OCI-LY7 (cell line): ENCODE results near the gene ZNF827. TPM values are rescaled to one million over a fixed set of nuclear protein-coding genes. Genes with fewer than 3 reads are reported as not detected.

ENCODE experiments used
- BruUV-seq: library from RNA; stranded (reverse); fragments of 400-500 nt; replicated peaks from 2 replicates; lab custom pipeline; 2021; lab: Mats Ljungman, UMichigan
- CTCF ChIA-PET: fragments of 300-600 bp; sonication (Branson Sonifier 250); formaldehyde crosslinking; loops from one replicate; lab custom pipeline; 2022; ENCODE audit warnings: antibody characterized with exemption; ENCODE audit not compliant: unreplicated experiment; lab: Charles Lee
- POLR2A ChIA-PET: fragments of 300-600 bp; sonication (Branson Sonifier 250); formaldehyde crosslinking; loops from one replicate; lab custom pipeline; 2022; ENCODE audit warnings: antibody characterized with exemption; lab: Charles Lee
- DNase-seq: peaks from one replicate; pipeline ENCODE4 v3.0.0-alpha.2; 2015; ENCODE audit warnings: low spot score
- H2AFZ ChIP-seq: fragments of 200-600 bp; sonication (generic), shearing (Covaris generic); 2 replicates; pipeline ENCODE4 v1.6.1; 2014; ENCODE audit warnings: mild to moderate bottlenecking, antibody characterized with exemption, low read length, moderate library complexity
- H3K27ac ChIP-seq: fragments of 200-600 bp; sonication (generic); 2 replicates; pipeline ENCODE4 v1.5.1; 2014; ENCODE audit warnings: mixed run types, low read depth, mild to moderate bottlenecking, moderate library complexity, low read length, inconsistent platforms; ENCODE audit not compliant: poor library complexity, severe bottlenecking
- H3K36me3 ChIP-seq: fragments of 200-600 bp; sonication (generic); 2 replicates; pipeline ENCODE4 v1.6.1; 2014; ENCODE audit warnings: mild to moderate bottlenecking, antibody characterized with exemption, low read length, moderate library complexity, mixed read lengths; ENCODE audit not compliant: insufficient read depth
- H3K4me1 ChIP-seq: fragments of 200-600 bp; sonication (generic); 2 replicates; pipeline ENCODE4 v1.5.1; 2014; ENCODE audit warnings: mild to moderate bottlenecking, low read length; ENCODE audit not compliant: insufficient read depth, poor library complexity, severe bottlenecking
- H3K4me2 ChIP-seq: fragments of 200-600 bp; sonication (generic); 2 replicates; pipeline ENCODE4 v1.6.1; 2014; ENCODE audit warnings: mild to moderate bottlenecking, low read length
- H3K4me3 ChIP-seq: fragments of 200-600 bp; sonication (generic); 2 replicates; pipeline ENCODE4 v1.5.1; 2014; ENCODE audit warnings: mild to moderate bottlenecking, low read depth, low read length; ENCODE audit not compliant: poor library complexity, severe bottlenecking
- H3K79me2 ChIP-seq: fragments of 200-600 bp; sonication (generic); 2 replicates; pipeline ENCODE4 v1.6.1; 2016; ENCODE audit warnings: low read depth, mild to moderate bottlenecking, low read length, moderate library complexity, mixed read lengths; ENCODE audit not compliant: insufficient read depth
- H3K9me2 ChIP-seq: fragments of 200-600 bp; sonication (generic); 2 replicates; pipeline ENCODE4 v1.6.1; 2016; ENCODE audit warnings: mild to moderate bottlenecking, low read length, mixed read lengths; ENCODE audit not compliant: insufficient read depth
- H3K9me3 ChIP-seq: fragments of 200-600 bp; sonication (generic); 2 replicates; pipeline ENCODE4 v1.6.1; 2014; ENCODE audit warnings: mild to moderate bottlenecking, mixed run types, low read length, mixed read lengths
- H4K20me1 ChIP-seq: fragments of 200-600 bp; sonication (generic); 2 replicates; pipeline ENCODE4 v1.6.1; 2014; ENCODE audit warnings: mild to moderate bottlenecking, antibody characterized with exemption, low read length, moderate library complexity, mixed read lengths; ENCODE audit not compliant: insufficient read depth
- EZH2phosphoT487 ChIP-seq: fragments of 200-600 bp; sonication (generic); IDR thresholded peaks from 2 replicates; pipeline ENCODE4 v1.6.1; 2018; ENCODE audit warnings: low read depth, borderline replicate concordance, mild to moderate bottlenecking, mixed run types, antibody characterized with exemption, low read length, moderate library complexity, mixed read lengths
- intact Hi-C: fragments of 100-400 bp; cut with micrococcal nuclease; formaldehyde crosslinking; loops from one replicate; pipeline ENCODE4 v1.10.0; 2022; ENCODE audit not compliant: unreplicated experiment
- total RNA-seq, 2 experiments: library from RNA; depleted of rRNA in 1 of 2; stranded (reverse); fragments of >200 nt in 1 of 2; shearing (Covaris generic) in 1 of 2; gene quantifications; 2 replicates each; pipeline ENCODE4 v1.2.3, GENCODE V29; 2014 to 2022
- TF ChIP-seq, protein P1 (sequence below): fragments of 200-600 bp; sonication (generic); conservative IDR thresholded peaks from 2 replicates; pipeline ENCODE4 v1.5.1; 2014; ENCODE audit warnings: mild to moderate bottlenecking, antibody characterized with exemption, low read length, moderate library complexity, mixed read lengths

ZNF827 gene
- total RNA-seq, 2 experiments from 2014 or later: 15.1 to 42.9 TPM

DNA sequence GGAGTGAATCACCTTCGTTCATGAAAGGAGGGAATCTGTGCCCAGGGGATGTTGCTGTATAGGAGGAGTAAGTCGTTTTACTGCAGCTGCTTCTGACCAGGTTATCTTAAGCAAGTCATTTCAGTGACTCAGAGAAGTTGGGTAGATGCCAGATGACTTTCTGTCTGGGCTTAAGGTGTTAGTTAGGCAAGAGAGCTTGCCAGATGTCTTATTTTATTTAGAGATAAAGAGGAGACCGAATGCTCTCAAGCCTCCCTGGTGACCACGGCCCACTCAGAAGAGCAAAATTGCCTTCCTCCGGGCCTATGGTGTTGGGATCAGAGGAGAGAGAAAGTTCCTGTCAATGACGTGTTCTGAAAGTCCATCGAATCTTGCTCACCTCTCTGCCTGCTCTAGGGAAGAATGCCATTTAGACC lies 16.3 kb upstream of the ZNF827 start:
- Histone ChIP-seq H3K79me2 (no peaks in the 10 kb centered on the region), H4K20me1 (no peaks in the 10 kb centered on the region), H3K9me2 (no peaks in the 10 kb centered on the region), H2AFZ (no peak overlapping the region), H3K4me3 (no peak overlapping the region), H3K4me2 (no peak overlapping the region), H3K36me3 (no peaks in the 10 kb centered on the region), H3K27ac (no peak overlapping the region), H3K4me1 (peaks cover 3% of the 10 kb centered on the region), H3K9me3 (no peaks in the 10 kb centered on the region)
- BruUV-seq: no TSS peak
- ChIA-PET POLR2A (no interaction called here), CTCF (no interaction called here)
- TF ChIP-seq EZH2phosphoT487: no peak
- TF ChIP-seq, protein P1, sequence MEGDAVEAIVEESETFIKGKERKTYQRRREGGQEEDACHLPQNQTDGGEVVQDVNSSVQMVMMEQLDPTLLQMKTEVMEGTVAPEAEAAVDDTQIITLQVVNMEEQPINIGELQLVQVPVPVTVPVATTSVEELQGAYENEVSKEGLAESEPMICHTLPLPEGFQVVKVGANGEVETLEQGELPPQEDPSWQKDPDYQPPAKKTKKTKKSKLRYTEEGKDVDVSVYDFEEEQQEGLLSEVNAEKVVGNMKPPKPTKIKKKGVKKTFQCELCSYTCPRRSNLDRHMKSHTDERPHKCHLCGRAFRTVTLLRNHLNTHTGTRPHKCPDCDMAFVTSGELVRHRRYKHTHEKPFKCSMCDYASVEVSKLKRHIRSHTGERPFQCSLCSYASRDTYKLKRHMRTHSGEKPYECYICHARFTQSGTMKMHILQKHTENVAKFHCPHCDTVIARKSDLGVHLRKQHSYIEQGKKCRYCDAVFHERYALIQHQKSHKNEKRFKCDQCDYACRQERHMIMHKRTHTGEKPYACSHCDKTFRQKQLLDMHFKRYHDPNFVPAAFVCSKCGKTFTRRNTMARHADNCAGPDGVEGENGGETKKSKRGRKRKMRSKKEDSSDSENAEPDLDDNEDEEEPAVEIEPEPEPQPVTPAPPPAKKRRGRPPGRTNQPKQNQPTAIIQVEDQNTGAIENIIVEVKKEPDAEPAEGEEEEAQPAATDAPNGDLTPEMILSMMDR: no peak
- DNase-seq: no peak
- intact Hi-C loops: loop anchor here (5.0 kb wide), 2 partner anchors 92 to 222 kb away; partner anchors contain the start of gene LSM6

DNA sequence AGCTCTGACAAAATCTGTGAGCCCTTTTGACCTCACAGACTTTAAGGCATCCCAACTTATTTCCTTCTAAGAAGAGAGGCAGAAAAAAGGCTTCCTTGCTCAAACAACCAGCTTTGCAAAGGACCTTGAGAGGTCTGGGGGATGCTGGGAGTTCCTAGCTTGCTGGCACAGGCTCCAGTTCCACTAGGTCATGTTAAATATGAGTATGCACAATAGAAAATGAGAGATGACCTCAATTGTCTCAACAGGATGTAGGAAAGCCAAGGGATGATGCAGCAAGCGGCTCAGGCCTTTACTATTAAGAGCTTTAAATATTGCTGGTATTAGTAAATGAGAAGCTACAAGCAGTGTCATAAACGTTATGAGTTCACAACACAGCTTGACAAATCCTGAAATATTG lies 13.3 kb upstream of the ZNF827 start:
- Histone ChIP-seq H3K4me1 (peaks cover 6% of the 10 kb centered on the region), H3K9me2 (no peaks in the 10 kb centered on the region), H3K4me3 (no peak overlapping the region), H3K27ac (no peak overlapping the region), H3K4me2 (no peak overlapping the region), H2AFZ (no peak overlapping the region), H4K20me1 (no peaks in the 10 kb centered on the region), H3K79me2 (no peaks in the 10 kb centered on the region), H3K9me3 (no peaks in the 10 kb centered on the region), H3K36me3 (no peaks in the 10 kb centered on the region)
- POLR2A ChIA-PET: interaction anchor here (0.7 to 1.7 kb wide), 5 partner anchors 9 to 978 kb away, joined by 3 to 5 read pairs (median 3); partner anchors contain the start of gene ZNF827
- intact Hi-C loops: no loop called here
- BruUV-seq: no TSS peak
- CTCF ChIA-PET: no interaction called here
- DNase-seq: no peak
- TF ChIP-seq, protein P1: no peak
- no peak for TF ChIP-seq EZH2phosphoT487

DNA sequence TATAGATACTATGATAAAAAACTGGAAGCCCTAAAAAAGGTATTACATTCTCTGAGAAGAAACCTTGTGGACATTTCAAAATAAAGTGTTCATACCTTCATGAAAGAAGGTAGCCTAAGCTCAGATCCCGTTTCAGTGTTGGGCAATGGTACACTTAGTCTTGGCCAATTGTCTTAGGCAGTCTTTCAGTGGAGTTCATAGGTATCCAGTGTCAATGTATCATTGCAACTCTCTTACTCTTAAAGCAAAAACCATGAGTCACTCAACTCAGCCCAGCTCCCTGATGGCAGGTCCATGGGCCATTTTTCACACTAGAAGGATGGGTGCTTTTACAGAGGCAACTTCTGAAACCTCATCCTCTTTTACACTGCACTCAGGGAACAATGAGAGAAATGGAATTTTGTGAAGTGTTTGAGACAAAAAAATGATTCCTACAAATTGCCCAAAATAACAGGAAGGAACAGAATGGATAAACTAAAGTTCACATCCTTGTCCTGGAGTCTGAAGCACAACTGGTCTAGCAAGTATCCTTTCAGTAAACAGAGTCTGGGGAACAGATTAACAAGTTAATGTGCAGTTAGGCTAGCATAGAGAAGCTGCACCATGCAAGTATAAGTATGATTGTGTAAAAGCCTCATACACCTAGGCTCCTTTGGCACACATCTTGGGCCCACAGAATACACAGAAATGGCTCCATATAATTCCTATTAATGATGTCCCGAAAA lies 7.0 kb upstream of the ZNF827 start:
- CTCF ChIA-PET: no interaction called here
- Histone ChIP-seq H4K20me1 (no peaks in the 10 kb centered on the region), H3K4me1 (peaks cover 10% of the 10 kb centered on the region), H3K9me2 (no peaks in the 10 kb centered on the region), H3K36me3 (no peaks in the 10 kb centered on the region), H3K9me3 (no peaks in the 10 kb centered on the region), H3K79me2 (no peaks in the 10 kb centered on the region), H2AFZ (no peak overlapping the region), H3K27ac (no peak overlapping the region), H3K4me3 (no peak overlapping the region), H3K4me2 (no peak overlapping the region)
- POLR2A ChIA-PET: interaction anchor here (0.6 to 1.6 kb wide), 7 partner anchors 9 to 36 kb away, joined by 3 to 5 read pairs (median 3); no protein-coding TSS in a partner anchor
- no peak for TF ChIP-seq EZH2phosphoT487
- TF ChIP-seq, protein P1: no peak
- BruUV-seq: no TSS peak
- intact Hi-C loops: no loop called here
- DNase-seq: no peak
